ENCODE data around the gene KIAA0930.

The KIAA0930 gene

DNA sequence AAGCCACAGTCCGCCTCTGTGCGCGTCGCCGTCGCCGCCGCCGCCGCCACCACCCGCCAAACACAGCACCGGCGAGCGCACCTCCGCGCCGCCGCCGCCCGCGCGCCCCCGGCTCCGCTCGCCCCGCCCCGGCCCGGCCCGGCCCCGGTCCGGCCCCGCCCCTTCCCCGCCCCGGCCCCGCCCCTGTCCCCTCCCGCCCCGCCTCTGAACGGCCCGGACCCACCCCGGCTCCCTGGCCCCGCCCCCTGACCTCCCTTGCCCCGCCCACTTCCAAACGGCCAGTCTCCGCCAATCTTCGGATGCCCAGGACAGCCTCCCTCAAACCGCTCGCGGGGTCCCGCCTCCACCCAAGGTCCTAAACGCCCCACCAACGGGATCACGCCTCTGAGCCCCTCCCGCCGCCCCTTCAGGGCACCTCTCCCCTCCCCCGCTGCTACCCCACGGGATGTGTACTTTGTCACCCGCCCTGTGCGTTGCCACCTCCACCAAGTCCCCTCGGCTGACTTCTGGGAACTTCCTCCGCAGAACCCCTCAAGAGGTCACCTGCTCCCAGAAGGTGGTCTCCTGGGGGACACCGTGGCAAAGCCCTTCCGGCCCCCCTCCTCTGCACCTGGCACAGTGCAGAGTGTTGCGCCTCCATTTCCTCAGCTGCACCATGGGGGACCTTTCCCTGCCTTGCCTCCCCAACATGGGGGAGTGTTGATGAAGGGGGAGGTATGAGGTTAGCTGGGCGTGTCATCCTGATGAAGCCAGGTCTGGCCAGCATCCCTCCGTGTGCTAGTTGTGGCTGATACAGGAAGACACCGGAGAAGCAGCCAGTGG lies at the start of gene KIAA0930 (continued):
- TF ChIP-seq ZNF530 (tag by site-specific recombination; IDR thresholded peaks at IDR 0.05; ENCODE audit: low read depth) (no peak), ZNF23 (tag by site-specific recombination; IDR thresholded peaks at IDR 0.05; ENCODE audit: borderline replicate concordance) (no peak), ZBTB1 (tag by site-specific recombination; IDR thresholded peaks at IDR 0.05) (no peak), ZBTB7A (tag by site-specific recombination; IDR thresholded peaks at IDR 0.05; ENCODE audit: low read depth) (no peak), ZNF174 (tag by site-specific recombination; IDR thresholded peaks at IDR 0.05) (no peak), KLF7 (tag by site-specific recombination; IDR thresholded peaks at IDR 0.05; ENCODE audit: borderline replicate concordance) (no peak), ZNF701 (tag by site-specific recombination; IDR thresholded peaks at IDR 0.05) (no peak), ZNF266 (tag by site-specific recombination; IDR thresholded peaks at IDR 0.05; ENCODE audit: low read depth) (no peak), ZNF354C (tag by site-specific recombination; IDR thresholded peaks at IDR 0.05; ENCODE audit: borderline replicate concordance, low read depth) (no peak), ZSCAN23 (tag by site-specific recombination; IDR thresholded peaks at IDR 0.05) (no peak), MZF1 (tag by site-specific recombination; IDR thresholded peaks at IDR 0.05; ENCODE audit: borderline replicate concordance) (no peak), HOXD13 (CRISPR knock-in tag; IDR thresholded peaks at IDR 0.05; ENCODE audit: borderline replicate concordance) (no peak), ZNF19 (tag by site-specific recombination; IDR thresholded peaks at IDR 0.05; ENCODE audit: low read depth) (no peak), HOXA7 (CRISPR knock-in tag; IDR thresholded peaks at IDR 0.05; ENCODE audit: borderline replicate concordance) (no peak), ZNF155 (tag by site-specific recombination; IDR thresholded peaks at IDR 0.05) (no peak), ZNF184 (tag by site-specific recombination; IDR thresholded peaks at IDR 0.05) (no peak), ZNF558 (tag by site-specific recombination; IDR thresholded peaks at IDR 0.05) (no peak), ZNF792 (tag by site-specific recombination; IDR thresholded peaks at IDR 0.05) (no peak), TCF7L2 (IDR thresholded peaks at IDR 0.05; ENCODE audit: borderline replicate concordance, low read depth, low read length) (no peak), WT1 (tag by site-specific recombination; IDR thresholded peaks at IDR 0.05) (no peak), ZNF16 (tag by site-specific recombination; IDR thresholded peaks at IDR 0.05; ENCODE audit: low read depth) (no peak), ZNF830 (tag by site-specific recombination; IDR thresholded peaks at IDR 0.05; ENCODE audit: low read depth) (no peak), GLI2 (tag by site-specific recombination; IDR thresholded peaks at IDR 0.05; ENCODE audit: borderline replicate concordance, low read depth) (no peak), ZNF529 (tag by site-specific recombination; IDR thresholded peaks at IDR 0.05; ENCODE audit: insufficient replicate concordance) (no peak), SCRT1 (tag by site-specific recombination; IDR thresholded peaks at IDR 0.05; ENCODE audit: borderline replicate concordance) (no peak), ZNF302 (tag by site-specific recombination; IDR thresholded peaks at IDR 0.05; ENCODE audit: low read depth) (no peak), ZBTB48 (tag by site-specific recombination; IDR thresholded peaks at IDR 0.05) (no peak)
- TF ChIP-seq, protein P1, sequence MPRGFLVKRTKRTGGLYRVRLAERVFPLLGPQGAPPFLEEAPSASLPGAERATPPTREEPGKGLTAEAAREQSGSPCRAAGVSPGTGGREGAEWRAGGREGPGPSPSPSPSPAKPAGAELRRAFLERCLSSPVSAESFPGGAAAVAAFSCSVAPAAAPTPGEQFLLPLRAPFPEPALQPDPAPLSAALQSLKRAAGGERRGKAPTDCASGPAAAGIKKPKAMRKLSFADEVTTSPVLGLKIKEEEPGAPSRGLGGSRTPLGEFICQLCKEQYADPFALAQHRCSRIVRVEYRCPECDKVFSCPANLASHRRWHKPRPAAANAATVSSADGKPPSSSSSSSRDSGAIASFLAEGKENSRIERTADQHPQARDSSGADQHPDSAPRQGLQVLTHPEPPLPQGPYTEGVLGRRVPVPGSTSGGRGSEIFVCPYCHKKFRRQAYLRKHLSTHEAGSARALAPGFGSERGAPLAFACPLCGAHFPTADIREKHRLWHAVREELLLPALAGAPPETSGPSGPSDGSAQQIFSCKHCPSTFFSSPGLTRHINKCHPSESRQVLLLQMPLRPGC (tag by site-specific recombination; IDR thresholded peaks at IDR 0.05), result no peak
- TF ChIP-seq, protein P2, sequence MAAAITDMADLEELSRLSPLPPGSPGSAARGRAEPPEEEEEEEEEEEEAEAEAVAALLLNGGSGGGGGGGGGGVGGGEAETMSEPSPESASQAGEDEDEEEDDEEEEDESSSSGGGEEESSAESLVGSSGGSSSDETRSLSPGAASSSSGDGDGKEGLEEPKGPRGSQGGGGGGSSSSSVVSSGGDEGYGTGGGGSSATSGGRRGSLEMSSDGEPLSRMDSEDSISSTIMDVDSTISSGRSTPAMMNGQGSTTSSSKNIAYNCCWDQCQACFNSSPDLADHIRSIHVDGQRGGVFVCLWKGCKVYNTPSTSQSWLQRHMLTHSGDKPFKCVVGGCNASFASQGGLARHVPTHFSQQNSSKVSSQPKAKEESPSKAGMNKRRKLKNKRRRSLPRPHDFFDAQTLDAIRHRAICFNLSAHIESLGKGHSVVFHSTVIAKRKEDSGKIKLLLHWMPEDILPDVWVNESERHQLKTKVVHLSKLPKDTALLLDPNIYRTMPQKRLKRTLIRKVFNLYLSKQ (tag by site-specific recombination; IDR thresholded peaks at IDR 0.05; ENCODE audit: borderline replicate concordance), result no peak
- TF ChIP-seq, protein P3, sequence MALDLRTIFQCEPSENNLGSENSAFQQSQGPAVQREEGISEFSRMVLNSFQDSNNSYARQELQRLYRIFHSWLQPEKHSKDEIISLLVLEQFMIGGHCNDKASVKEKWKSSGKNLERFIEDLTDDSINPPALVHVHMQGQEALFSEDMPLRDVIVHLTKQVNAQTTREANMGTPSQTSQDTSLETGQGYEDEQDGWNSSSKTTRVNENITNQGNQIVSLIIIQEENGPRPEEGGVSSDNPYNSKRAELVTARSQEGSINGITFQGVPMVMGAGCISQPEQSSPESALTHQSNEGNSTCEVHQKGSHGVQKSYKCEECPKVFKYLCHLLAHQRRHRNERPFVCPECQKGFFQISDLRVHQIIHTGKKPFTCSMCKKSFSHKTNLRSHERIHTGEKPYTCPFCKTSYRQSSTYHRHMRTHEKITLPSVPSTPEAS (tag by site-specific recombination; IDR thresholded peaks at IDR 0.05), result no peak
- TF ChIP-seq, protein P4, sequence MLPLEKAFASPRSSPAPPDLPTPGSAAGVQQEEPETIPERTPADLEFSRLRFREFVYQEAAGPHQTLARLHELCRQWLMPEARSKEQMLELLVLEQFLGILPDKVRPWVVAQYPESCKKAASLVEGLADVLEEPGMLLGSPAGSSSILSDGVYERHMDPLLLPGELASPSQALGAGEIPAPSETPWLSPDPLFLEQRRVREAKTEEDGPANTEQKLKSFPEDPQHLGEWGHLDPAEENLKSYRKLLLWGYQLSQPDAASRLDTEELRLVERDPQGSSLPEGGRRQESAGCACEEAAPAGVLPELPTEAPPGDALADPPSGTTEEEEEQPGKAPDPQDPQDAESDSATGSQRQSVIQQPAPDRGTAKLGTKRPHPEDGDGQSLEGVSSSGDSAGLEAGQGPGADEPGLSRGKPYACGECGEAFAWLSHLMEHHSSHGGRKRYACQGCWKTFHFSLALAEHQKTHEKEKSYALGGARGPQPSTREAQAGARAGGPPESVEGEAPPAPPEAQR (tag by site-specific recombination; IDR thresholded peaks at IDR 0.05), result no peak
- TF ChIP-seq, protein P5, sequence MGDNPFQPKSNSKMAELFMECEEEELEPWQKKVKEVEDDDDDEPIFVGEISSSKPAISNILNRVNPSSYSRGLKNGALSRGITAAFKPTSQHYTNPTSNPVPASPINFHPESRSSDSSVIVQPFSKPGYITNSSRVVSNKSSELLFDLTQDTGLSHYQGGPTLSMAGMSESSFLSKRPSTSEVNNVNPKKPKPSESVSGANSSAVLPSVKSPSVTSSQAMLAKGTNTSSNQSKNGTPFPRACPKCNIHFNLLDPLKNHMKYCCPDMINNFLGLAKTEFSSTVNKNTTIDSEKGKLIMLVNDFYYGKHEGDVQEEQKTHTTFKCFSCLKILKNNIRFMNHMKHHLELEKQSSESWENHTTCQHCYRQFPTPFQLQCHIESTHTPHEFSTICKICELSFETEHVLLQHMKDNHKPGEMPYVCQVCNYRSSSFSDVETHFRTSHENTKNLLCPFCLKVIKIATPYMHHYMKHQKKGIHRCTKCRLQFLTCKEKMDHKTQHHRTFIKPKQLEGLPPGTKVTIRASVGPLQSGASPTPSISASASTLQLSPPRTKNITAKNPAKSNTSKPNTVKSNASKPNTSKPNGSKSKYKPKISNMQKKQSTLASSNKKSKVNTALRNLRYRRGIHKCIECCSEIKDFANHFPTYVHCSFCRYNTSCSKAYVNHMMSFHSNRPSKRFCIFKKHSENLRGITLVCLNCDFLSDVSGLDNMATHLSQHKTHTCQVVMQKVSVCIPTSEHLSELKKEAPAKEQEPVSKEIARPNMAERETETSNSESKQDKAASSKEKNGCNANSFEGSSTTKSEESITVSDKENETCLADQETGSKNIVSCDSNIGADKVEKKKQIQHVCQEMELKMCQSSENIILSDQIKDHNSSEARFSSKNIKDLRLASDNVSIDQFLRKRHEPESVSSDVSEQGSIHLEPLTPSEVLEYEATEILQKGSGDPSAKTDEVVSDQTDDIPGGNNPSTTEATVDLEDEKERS (tag by site-specific recombination; IDR thresholded peaks at IDR 0.05), result no peak
